HG03095 (cell line): ENCODE data around the gene KRT75.
"Not testable (repeated sequence)": the region's sequence is repeated elsewhere in the genome, so short reads cannot be mapped to it uniquely, and the experiment has no call there.

Source experiments
- ATAC-seq: cut with Tn5 transposase; IDR thresholded peaks from one replicate; pipeline ENCODE4 v1.9.1; 2021; ENCODE audit warnings: moderate library complexity; ENCODE audit not compliant: unreplicated experiment

KRT75 gene

GRCh38 chr12:52417740-52418139 lies 16.4 kb downstream of the KRT75 start:
- ATAC-seq: no peak

GRCh38 chr12:52416795-52417194 lies 17.4 kb downstream of the KRT75 start:
- no peak for ATAC-seq

- ATAC-seq: no peak
Measured at GRCh38 chr12:52415870-52416750, 18.1 kb downstream of the KRT75 start.

- no peak for ATAC-seq
Measured at GRCh38 chr12:52414936-52415335, 19.2 kb downstream of the KRT75 start.

GRCh38 chr12:52413782-52414345 lies 20.3 kb downstream of the KRT75 start:
- no peak for ATAC-seq

- ATAC-seq: no peak
Measured at GRCh38 chr12:52413202-52413601, 21.0 kb downstream of the KRT75 start.

GRCh38 chr12:52411815-52412214 lies 22.4 kb downstream of the KRT75 start:
- ATAC-seq: no peak

- not testable (repeated sequence) for ATAC-seq
Measured at GRCh38 chr12:52410589-52411248, 23.5 kb downstream of the KRT75 start.

- ATAC-seq: no peak
Measured at GRCh38 chr12:52407918-52408317, 26.3 kb downstream of the KRT75 start.

- no peak for ATAC-seq
Measured at GRCh38 chr12:52405922-52406385, 28.2 kb downstream of the KRT75 start, which contains the start of gene KRT82. Gene KRT82, minus strand, starts transcription at chr12:52406335. Its CDS starts 58 bp downstream, at chr12:52406277.

- no peak for ATAC-seq
Measured at GRCh38 chr12:52404951-52405350, 29.2 kb downstream of the KRT75 start.

GRCh38 chr12:52403561-52403960 lies 30.6 kb downstream of the KRT75 start:
- no peak for ATAC-seq

GRCh38 chr12:52402873-52403540 lies 31.2 kb downstream of the KRT75 start:
- ATAC-seq: no peak

- ATAC-seq: no peak
Measured at GRCh38 chr12:52402377-52402776, 31.8 kb downstream of the KRT75 start.

GRCh38 chr12:52401926-52402325 lies 32.2 kb downstream of the KRT75 start:
- no peak for ATAC-seq

- no peak for ATAC-seq
Measured at GRCh38 chr12:52401526-52401925, 32.6 kb downstream of the KRT75 start.

GRCh38 chr12:52400906-52401305 lies 33.3 kb downstream of the KRT75 start:
- ATAC-seq: no peak

- ATAC-seq: no peak
Measured at GRCh38 chr12:52399756-52400155, 34.4 kb downstream of the KRT75 start.

- ATAC-seq: no peak
Measured at GRCh38 chr12:52398176-52398575, 36.0 kb downstream of the KRT75 start.

- no peak for ATAC-seq
Measured at GRCh38 chr12:52396656-52397055, 37.5 kb downstream of the KRT75 start.

- ATAC-seq: no peak
Measured at GRCh38 chr12:52395761-52396434, 38.3 kb downstream of the KRT75 start.
